Uterus (tissue), 4 donors: ENCODE data around the gene IKBKE. TPM values are rescaled to one million over a fixed set of nuclear protein-coding genes. Genes with fewer than 3 reads are reported as not detected.

Source experiments
- DNase-seq, 2 donors: peaks; one replicate each; pipeline ENCODE4 v3.0.0-alpha.2; 2019 to 2020
- H3K27ac ChIP-seq, 2 donors: fragments of 200-600 bp; sonication (generic); 1 replicate in 1 of 2; 2 replicates in 1 of 2; pipeline ENCODE4 v1.5.1; 2016 to 2018
- H3K27me3 ChIP-seq, 2 donors: fragments of 200-600 bp; sonication (generic); one replicate each; pipeline ENCODE4 v1.5.1; 2018 to 2019; ENCODE audit warnings: control low read depth in 1 of 2
- H3K36me3 ChIP-seq, 2 donors: fragments of 200-600 bp; sonication (generic); one replicate each; pipeline ENCODE4 v1.5.1; 2019; ENCODE audit warnings: control low read depth in 1 of 2
- H3K4me1 ChIP-seq, 2 donors: fragments of 200-600 bp; sonication (generic); one replicate each; pipeline ENCODE4 v1.5.1; 2018 to 2019; ENCODE audit warnings: control low read depth in 1 of 2
- H3K4me3 ChIP-seq, 2 donors: fragments of 200-600 bp; sonication (generic); 1 replicate in 1 of 2; 2 replicates in 1 of 2; pipeline ENCODE4 v1.5.1; 2018 to 2019; ENCODE audit warnings: mild to moderate bottlenecking in 1 of 2
- H3K9me3 ChIP-seq, 2 donors: fragments of 200-600 bp; sonication (generic); one replicate each; pipeline ENCODE4 v1.5.1; 2019; ENCODE audit warnings: control low read depth in 1 of 2
- POLR2A ChIP-seq, 2 donors: fragments of 450-650 bp; IDR thresholded peaks; one replicate each; pipeline ENCODE4 v1.6.1; 2016; ENCODE audit warnings: antibody characterized with exemption in 2 of 2, mild to moderate bottlenecking in 1 of 2, moderate library complexity in 1 of 2
- intact Hi-C: fragments of 100-400 bp; cut with DNase I; formaldehyde crosslinking; loops from one replicate; pipeline ENCODE4 v1.15.1; 2023; ENCODE audit warnings: low total_unique reads
- total RNA-seq, 4 donors: library from RNA; depleted of rRNA in 3 of 4; stranded (reverse); fragments of >200 nt in 3 of 4; gene quantifications; one replicate each; pipeline versions ENCODE4 v1.1.0 to v1.2.4, GENCODE V29; 2014 to 2023
- TF ChIP-seq, protein P1 (sequence below), 4 experiments: fragments of 200-600 bp in 2 of 4; fragments of 450-650 bp in 2 of 4; sonication (generic) in 2 of 4; IDR thresholded peaks; one replicate each; pipeline ENCODE4 v1.5.1; 2016 to 2019; ENCODE audit warnings: antibody characterized with exemption in 4 of 4, mild to moderate bottlenecking in 2 of 4, moderate library complexity in 1 of 4
- donor health status: DM: yes; HTN: yes; CAD: no.

The IKBKE gene
- total RNA-seq, 4 donors from 2014 or later, result 1.5 to 6.7 TPM; not detected in 2

DNA sequence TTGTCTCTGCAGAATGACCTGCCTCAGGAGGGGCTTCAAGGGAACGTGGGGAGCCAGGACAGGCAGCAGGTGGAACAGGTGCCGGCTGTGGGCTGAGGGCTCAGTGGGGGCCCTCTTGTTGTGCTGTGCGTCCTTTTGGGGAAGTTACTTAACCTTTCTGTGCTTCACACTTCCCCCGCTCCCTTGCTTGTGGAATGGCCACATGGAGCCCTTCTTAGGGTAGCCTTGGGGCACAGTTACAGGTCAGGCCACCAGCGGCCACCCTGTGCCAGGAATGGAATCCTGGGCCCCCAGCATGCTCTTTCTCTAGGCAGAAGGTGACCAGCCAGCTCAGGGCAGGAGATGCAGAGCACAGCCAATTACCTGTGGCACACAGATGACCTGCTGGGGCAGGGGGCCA is 2.6 kb downstream of the IKBKE start:
- Histone ChIP-seq H3K4me3 (no peak overlapping the region), H3K4me1 (peaks cover 0 to 8% of the 10 kb centered on the region in 2 donors), H3K27me3 (no peaks in the 10 kb centered on the region), H3K36me3 (no peaks in the 10 kb centered on the region), H3K9me3 (no peaks in the 10 kb centered on the region), H3K27ac (no peak overlapping the region)
- intact Hi-C loops, result no loop called here
- DNase-seq, result no peak
- TF ChIP-seq POLR2A (IDR thresholded peaks at IDR 0.05), result no peak
- TF ChIP-seq, protein P1, sequence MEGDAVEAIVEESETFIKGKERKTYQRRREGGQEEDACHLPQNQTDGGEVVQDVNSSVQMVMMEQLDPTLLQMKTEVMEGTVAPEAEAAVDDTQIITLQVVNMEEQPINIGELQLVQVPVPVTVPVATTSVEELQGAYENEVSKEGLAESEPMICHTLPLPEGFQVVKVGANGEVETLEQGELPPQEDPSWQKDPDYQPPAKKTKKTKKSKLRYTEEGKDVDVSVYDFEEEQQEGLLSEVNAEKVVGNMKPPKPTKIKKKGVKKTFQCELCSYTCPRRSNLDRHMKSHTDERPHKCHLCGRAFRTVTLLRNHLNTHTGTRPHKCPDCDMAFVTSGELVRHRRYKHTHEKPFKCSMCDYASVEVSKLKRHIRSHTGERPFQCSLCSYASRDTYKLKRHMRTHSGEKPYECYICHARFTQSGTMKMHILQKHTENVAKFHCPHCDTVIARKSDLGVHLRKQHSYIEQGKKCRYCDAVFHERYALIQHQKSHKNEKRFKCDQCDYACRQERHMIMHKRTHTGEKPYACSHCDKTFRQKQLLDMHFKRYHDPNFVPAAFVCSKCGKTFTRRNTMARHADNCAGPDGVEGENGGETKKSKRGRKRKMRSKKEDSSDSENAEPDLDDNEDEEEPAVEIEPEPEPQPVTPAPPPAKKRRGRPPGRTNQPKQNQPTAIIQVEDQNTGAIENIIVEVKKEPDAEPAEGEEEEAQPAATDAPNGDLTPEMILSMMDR (IDR thresholded peaks at IDR 0.05), result no peak

GRCh38 chr1:206476058-206476457 is 5.8 kb downstream of the IKBKE start:
- Histone ChIP-seq H3K27ac (no peak overlapping the region), H3K4me3 (no peak overlapping the region), H3K36me3 (no peaks in the 10 kb centered on the region), H3K9me3 (no peaks in the 10 kb centered on the region), H3K4me1 (peaks cover 0 to 3% of the 10 kb centered on the region in 2 donors), H3K27me3 (no peaks in the 10 kb centered on the region)
- intact Hi-C loops, result no loop called here
- DNase-seq, result no peak
- no peak for TF ChIP-seq POLR2A (IDR thresholded peaks at IDR 0.05)
- TF ChIP-seq, protein P1 (IDR thresholded peaks at IDR 0.05), result no peak

DNA sequence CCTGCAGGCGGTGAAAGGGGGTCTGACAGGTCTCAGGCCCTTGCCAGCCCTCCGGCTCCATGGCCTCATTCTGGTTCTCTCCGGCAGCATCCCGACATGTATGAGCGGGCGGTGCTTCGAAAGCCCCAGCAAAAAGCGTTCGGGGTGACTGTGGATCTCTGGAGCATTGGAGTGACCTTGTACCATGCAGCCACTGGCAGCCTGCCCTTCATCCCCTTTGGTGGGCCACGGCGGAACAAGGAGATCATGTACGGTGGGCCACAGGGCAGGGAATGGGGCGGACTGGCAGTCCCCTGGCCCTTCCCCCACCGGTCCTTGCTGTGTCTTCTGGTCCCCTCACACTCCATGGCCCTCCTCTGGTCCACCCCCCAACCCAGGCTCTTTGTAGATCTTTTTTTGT is 6.3 kb downstream of the IKBKE start:
- H3K27me3 ChIP-seq, result no peaks in the 10 kb centered on the region
- H3K4me1 ChIP-seq, result no peaks in the 10 kb centered on the region
- TF ChIP-seq, protein P1 (IDR thresholded peaks at IDR 0.05), result no peak
- no peak for TF ChIP-seq POLR2A (IDR thresholded peaks at IDR 0.05)
- H3K4me3 ChIP-seq, result no peak overlapping the region
- no peaks in the 10 kb centered on the region for H3K36me3 ChIP-seq
- intact Hi-C loops, result no loop called here
- H3K9me3 ChIP-seq, result no peaks in the 10 kb centered on the region
- no peak overlapping the region for H3K27ac ChIP-seq
- no peak for DNase-seq

DNA sequence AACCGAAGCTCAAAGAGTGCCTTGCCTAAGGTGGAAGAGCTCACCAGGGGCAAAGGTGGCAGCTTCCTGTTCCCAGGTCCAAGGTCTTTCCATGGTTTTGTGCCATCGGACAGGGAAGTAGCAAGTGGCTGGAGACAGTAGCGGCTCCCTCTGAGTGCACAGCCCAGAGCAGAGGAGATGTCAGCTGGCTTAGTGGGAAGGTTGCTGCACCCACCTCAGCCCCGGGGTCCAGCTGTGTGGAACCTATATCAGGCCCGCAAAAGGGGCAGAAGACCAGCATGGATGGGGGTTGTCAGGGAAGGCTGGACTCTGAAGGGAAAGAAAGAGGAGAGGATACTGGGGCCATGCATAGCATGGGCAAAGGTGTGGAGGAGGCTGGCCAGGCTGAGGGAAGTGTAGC is 6.8 kb downstream of the IKBKE start:
- Histone ChIP-seq H3K4me1 (no peaks in the 10 kb centered on the region), H3K36me3 (no peaks in the 10 kb centered on the region), H3K27me3 (no peaks in the 10 kb centered on the region), H3K27ac (no peak overlapping the region), H3K4me3 (no peak overlapping the region), H3K9me3 (no peaks in the 10 kb centered on the region)
- TF ChIP-seq, protein P1 (IDR thresholded peaks at IDR 0.05), result no peak
- no peak for TF ChIP-seq POLR2A (IDR thresholded peaks at IDR 0.05)
- intact Hi-C loops, result no loop called here
- no peak for DNase-seq

DNA sequence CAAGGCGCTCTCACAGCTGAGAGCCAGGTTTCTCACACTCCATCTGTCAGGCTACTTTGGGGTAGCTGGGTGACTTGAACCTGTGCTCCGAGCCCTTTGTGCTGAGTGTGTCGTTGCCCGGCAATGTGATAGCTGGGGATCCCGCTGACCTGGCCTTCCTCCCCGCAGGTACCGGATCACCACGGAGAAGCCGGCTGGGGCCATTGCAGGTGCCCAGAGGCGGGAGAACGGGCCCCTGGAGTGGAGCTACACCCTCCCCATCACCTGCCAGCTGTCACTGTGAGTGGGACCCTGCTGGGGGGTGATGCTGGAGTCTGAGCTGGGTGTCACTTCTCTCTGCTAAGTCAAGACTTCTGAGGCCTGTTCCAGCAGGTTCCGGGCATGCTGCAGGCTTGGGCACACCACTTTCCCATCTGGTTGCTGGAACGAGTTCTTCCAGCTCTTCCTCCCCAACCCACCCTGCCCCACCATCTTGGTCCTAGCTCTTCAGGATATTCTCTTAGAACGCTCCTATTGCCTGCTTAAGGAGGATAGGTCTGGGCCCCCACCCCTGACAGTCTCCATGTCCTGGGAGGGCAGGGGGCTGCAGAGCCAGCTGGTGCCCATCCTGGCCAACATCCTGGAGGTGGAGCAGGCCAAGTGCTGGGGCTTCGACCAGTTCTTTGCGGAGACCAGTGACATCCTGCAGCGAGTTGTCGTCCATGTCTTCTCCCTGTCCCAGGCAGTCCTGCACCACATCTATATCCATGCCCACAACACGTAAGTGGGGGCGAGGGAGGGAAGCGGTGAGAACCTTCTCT is 7.5 kb downstream of the IKBKE start:
- no peaks in the 10 kb centered on the region for H3K9me3 ChIP-seq
- H3K27ac ChIP-seq, result no peak overlapping the region
- H3K4me3 ChIP-seq, result no peak overlapping the region
- H3K36me3 ChIP-seq, result no peaks in the 10 kb centered on the region
- intact Hi-C loops, result no loop called here
- DNase-seq, result no peak
- TF ChIP-seq, protein P1 (IDR thresholded peaks at IDR 0.05), result no peak
- TF ChIP-seq POLR2A (IDR thresholded peaks at IDR 0.05), result no peak
- H3K4me1 ChIP-seq, result no peaks in the 10 kb centered on the region
- H3K27me3 ChIP-seq, result no peaks in the 10 kb centered on the region
